Measurements from ENCODE around the gene SERPINB6. TPM values are rescaled to one million over a fixed set of nuclear protein-coding genes. Genes with fewer than 3 reads are reported as not detected.
A peak's percentile ranks its signal among the peaks of the same experiment; 100 is the strongest.

Gene SERPINB6
- total RNA-seq, 1 donor from 2014 or later, result 61.2 TPM

DNA sequence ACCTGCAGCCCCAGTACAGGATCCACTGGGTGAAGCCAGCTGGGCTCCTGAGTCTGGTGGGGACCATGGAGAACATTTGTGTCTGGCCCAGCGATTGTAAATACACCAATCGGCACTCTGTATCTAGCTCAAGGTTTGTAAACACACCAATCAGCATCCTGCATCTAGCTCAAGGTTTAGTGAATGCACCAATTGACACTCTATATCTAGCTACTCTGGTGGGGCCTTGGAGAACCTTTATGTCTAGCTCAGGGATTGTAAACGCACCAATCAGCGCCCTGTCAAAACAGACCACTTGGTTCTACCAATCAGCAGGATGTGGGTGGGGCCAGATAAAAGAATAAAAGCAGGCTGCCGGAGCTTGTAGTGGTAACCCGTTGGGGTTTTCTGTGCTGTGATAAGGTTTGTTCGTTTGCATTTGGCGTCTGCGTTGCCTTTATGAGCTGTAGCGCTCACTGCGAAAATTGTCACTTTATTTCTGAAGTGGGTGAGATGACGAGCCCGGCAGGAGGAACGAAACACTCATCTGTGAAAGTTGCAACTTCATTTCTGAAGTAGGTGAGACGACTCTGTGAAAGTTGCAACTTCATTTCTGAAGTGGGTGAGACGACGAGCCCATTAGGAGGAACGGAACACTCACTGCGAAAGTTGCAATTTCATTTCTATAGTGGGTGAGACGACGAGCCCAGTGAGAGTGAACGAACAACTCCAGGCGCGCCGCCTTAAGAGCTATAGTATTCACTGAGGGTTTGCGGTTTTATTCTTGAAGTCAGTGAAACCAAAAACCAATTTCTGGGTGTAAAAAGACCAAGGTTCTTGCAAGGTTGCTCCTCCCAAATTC, 31.1 kb downstream of the SERPINB6 start:
- Mint-ChIP-seq H3K36me3 (peaks cover 3% of the 10 kb centered on the region), H3K27ac (no peak overlapping the region), H3K9me3 (no peaks in the 10 kb centered on the region), H3K27me3 (no peaks in the 10 kb centered on the region), H3K4me3 (no peak overlapping the region), H3K4me1 (ENCODE audit: unreplicated experiment) (peaks cover 16% of the 10 kb centered on the region)
- no peak for DNase-seq (ENCODE audit: extremely low spot score, unreplicated experiment)
- TF ChIP-seq, protein P1, sequence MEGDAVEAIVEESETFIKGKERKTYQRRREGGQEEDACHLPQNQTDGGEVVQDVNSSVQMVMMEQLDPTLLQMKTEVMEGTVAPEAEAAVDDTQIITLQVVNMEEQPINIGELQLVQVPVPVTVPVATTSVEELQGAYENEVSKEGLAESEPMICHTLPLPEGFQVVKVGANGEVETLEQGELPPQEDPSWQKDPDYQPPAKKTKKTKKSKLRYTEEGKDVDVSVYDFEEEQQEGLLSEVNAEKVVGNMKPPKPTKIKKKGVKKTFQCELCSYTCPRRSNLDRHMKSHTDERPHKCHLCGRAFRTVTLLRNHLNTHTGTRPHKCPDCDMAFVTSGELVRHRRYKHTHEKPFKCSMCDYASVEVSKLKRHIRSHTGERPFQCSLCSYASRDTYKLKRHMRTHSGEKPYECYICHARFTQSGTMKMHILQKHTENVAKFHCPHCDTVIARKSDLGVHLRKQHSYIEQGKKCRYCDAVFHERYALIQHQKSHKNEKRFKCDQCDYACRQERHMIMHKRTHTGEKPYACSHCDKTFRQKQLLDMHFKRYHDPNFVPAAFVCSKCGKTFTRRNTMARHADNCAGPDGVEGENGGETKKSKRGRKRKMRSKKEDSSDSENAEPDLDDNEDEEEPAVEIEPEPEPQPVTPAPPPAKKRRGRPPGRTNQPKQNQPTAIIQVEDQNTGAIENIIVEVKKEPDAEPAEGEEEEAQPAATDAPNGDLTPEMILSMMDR (conservative IDR thresholded peaks at IDR 0.05), result no peak

DNA sequence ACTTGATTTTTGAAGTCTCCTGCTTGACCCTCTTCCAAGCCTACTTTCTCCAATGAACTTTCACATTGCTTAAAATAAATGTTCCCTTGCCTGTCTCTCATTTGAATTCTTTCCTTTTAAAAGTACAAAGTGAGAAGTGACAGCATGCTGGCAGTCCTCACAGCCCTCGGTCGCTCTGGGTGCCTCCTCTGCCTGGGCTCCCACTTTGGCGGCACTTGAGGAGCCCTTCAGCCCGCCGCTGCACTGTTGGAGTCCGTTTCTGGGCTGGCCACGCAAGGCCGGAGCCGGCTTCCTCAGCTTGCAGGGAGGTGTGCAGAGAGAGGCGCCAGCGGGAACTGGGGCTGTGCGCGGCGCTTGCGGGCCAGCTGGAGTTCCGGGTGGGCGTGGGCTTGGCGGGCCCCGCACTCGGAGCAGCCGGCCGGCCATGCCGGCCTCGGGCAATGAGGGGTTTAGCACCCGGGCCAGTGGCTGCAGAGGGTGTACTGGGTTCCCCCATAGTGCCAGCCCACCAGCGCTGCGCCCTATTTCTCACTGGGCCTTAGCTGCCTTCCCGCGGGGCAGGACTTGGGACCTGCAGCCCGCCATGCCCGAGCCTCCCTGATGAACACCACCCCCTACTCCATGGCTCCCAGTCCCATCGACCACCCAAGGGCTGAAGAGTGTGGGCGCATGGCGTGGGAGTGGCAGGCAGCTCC, 31.9 kb downstream of the SERPINB6 start:
- DNase-seq (ENCODE audit: extremely low spot score, unreplicated experiment), result peak; percentile 58
- no peaks in the 10 kb centered on the region for H3K36me3 Mint-ChIP-seq
- H3K27me3 Mint-ChIP-seq, result no peaks in the 10 kb centered on the region

DNA sequence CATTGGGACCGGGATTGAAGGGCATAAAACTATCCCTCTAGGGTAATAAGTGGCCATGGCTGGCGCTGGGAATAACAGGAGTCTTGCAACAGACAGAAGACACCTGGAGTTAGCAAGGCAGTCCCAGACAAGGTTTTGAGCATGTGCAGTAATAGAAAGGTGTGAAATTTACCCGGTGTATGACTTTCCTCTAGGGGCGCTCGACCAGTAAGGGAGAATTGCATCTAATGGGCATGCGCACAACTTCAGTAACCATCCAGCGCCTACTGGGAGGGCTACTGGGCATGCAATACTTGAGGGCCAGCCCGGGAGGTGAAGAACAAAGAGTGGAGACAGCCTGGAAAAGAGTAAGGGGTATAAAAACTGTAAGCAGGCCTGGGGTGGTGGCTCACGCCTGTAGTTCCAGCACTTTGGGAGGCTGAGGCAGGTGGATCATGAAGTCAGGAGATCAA, 32.7 kb downstream of the SERPINB6 start:
- Mint-ChIP-seq H3K27me3 (no peaks in the 10 kb centered on the region), H3K27ac (no peak overlapping the region), H3K9me3 (no peaks in the 10 kb centered on the region), H3K36me3 (no peaks in the 10 kb centered on the region), H3K4me1 (ENCODE audit: unreplicated experiment) (peaks cover 11% of the 10 kb centered on the region), H3K4me3 (no peak overlapping the region)
- TF ChIP-seq, protein P1 (conservative IDR thresholded peaks at IDR 0.05), result no peak
- peak; percentile 36 for DNase-seq (ENCODE audit: extremely low spot score, unreplicated experiment)

More for the DNA sequence above, 31.9 kb downstream of the SERPINB6 start:
- H3K27ac Mint-ChIP-seq, result no peak overlapping the region
- TF ChIP-seq, protein P1 (conservative IDR thresholded peaks at IDR 0.05), result no peak
- H3K4me1 Mint-ChIP-seq (ENCODE audit: unreplicated experiment), result peaks cover 12% of the 10 kb centered on the region
- H3K9me3 Mint-ChIP-seq, result no peaks in the 10 kb centered on the region
- H3K4me3 Mint-ChIP-seq, result no peak overlapping the region

DNA sequence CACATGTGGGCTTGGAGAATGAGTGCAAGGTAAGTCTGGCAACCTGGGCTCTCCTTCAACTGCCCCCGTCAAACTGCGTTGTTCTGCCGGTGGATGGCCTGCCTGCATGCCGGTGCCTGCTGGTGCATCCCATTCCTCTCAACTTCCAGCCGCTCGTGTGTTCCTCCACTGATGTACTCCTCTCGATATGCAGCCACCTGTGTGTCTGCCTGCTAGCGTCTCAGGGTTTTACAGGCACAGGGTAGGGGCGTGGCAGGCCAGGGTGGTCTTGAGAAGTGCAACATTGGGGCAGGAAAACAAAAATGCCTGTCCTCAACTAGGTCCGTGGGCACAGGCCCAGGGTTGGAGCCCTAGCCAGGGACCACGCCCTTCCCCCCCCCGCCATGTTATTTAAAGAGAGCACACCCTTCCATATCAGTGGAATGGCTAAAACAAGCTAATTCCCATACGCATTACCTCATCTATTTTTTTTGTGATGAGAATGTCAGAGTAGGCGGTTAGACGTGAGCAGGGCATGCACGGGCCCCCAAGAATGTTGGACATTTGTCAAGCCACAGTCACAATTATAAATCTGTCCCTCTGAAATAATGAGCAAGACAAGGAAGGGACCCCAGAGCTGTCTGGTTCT, 33.2 kb downstream of the SERPINB6 start:
- DNase-seq (ENCODE audit: extremely low spot score, unreplicated experiment), result peak; percentile 47
- TF ChIP-seq, protein P1 (conservative IDR thresholded peaks at IDR 0.05), result no peak
- Mint-ChIP-seq H3K9me3 (no peaks in the 10 kb centered on the region), H3K4me1 (ENCODE audit: unreplicated experiment) (peaks cover 7% of the 10 kb centered on the region), H3K4me3 (no peak overlapping the region), H3K36me3 (no peaks in the 10 kb centered on the region), H3K27ac (no peak overlapping the region), H3K27me3 (no peaks in the 10 kb centered on the region)

DNA sequence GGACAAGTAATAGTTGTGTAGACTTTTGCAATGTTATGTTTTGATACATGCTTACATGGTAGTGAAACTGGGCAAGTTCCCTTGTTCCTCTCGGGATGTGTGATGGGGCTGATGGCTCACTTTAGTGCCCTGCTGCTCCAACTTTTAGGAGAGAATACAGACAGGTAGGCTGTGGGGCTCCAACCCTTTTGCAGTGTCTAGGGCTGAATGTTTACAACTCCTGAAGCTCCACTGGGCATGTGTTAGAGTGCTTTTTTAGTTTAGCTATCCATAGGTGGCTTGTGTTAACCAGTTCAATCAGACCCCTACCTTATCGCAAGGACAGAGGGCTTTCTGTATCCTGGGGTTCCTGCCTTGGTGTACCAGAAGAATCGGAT, 33.8 kb downstream of the SERPINB6 start:
- no peak overlapping the region for H3K27ac Mint-ChIP-seq
- no peak overlapping the region for H3K4me3 Mint-ChIP-seq
- H3K27me3 Mint-ChIP-seq, result no peaks in the 10 kb centered on the region
- no peaks in the 10 kb centered on the region for H3K9me3 Mint-ChIP-seq
- H3K4me1 Mint-ChIP-seq (ENCODE audit: unreplicated experiment), result peaks cover 2% of the 10 kb centered on the region
- DNase-seq (ENCODE audit: extremely low spot score, unreplicated experiment), result no peak
- TF ChIP-seq, protein P1 (conservative IDR thresholded peaks at IDR 0.05), result no peak
- H3K36me3 Mint-ChIP-seq, result no peaks in the 10 kb centered on the region

Measured in type B pancreatic cell (in vitro differentiated cells).